ENCODE measurements around the gene TNFRSF19.

DNA sequence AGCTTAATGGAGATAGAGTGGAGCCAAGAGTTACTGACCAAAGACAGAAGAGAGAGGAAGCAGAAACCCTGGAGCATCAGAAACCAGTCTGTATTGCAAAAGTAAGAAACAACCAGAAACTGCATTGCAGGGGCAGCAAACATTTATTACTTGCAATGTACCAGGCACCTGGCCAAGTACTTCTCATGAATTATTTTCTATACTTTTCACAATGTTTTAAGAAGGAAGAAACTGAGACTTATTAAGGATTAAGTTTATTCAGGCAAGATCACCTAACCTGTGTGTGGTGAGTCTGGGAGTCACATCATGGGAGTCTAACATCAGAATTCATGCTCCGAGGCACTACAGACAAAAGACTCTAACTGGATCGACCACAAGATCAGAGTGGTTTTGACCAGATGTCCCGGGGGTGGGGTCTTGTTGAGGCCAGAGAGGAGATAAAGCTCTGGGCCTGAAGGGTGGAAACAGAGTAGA is 47.4 kb downstream of the TNFRSF19 start:
- TF ChIP-seq, protein P1, sequence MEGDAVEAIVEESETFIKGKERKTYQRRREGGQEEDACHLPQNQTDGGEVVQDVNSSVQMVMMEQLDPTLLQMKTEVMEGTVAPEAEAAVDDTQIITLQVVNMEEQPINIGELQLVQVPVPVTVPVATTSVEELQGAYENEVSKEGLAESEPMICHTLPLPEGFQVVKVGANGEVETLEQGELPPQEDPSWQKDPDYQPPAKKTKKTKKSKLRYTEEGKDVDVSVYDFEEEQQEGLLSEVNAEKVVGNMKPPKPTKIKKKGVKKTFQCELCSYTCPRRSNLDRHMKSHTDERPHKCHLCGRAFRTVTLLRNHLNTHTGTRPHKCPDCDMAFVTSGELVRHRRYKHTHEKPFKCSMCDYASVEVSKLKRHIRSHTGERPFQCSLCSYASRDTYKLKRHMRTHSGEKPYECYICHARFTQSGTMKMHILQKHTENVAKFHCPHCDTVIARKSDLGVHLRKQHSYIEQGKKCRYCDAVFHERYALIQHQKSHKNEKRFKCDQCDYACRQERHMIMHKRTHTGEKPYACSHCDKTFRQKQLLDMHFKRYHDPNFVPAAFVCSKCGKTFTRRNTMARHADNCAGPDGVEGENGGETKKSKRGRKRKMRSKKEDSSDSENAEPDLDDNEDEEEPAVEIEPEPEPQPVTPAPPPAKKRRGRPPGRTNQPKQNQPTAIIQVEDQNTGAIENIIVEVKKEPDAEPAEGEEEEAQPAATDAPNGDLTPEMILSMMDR (IDR thresholded peaks at IDR 0.05): no peak
- no peak for TF ChIP-seq SIN3A (IDR thresholded peaks at IDR 0.05; ENCODE audit: borderline replicate concordance, insufficient read depth, low read depth, low read length)
- no peak for TF ChIP-seq TCF7L2 (IDR thresholded peaks at IDR 0.05; ENCODE audit: low read depth, low read length)
- no peak for TF ChIP-seq POLR2AphosphoS5 (IDR thresholded peaks at IDR 0.05; ENCODE audit: low read depth, low read length)

Measured in Panc1 (cell line).